HCT116 (cell line): Measurements from ENCODE around the gene BMAL1. TPM values are rescaled to one million over a fixed set of nuclear protein-coding genes. Genes with fewer than 3 reads are reported as not detected.

Experiments used
- ATAC-seq: fragments of 200-7000 bp; cut with Tn5 transposase; 2 replicates; pipeline ENCODE4 v1.9.1; 2020; ENCODE audit warnings: mild to moderate bottlenecking, moderate library complexity
- BruUV-seq: library from RNA; stranded (reverse); fragments of 400-500 nt; replicated peaks from 2 replicates; lab custom pipeline; 2021; lab: Mats Ljungman, UMichigan
- CTCF ChIA-PET: fragments of 300-600 bp; sonication (Branson Sonifier 250); formaldehyde crosslinking; loops from one replicate; lab custom pipeline; 2021; ENCODE audit warnings: antibody characterized with exemption; lab: Charles Lee
- POLR2A ChIA-PET: fragments of 300-600, 350-600 bp; sonication (Branson Sonifier 250); formaldehyde crosslinking; loops from one replicate; lab custom pipeline; 2021; ENCODE audit warnings: antibody characterized with exemption; lab: Charles Lee
- RAD21 ChIA-PET, 2 experiments: fragments of 300-600 bp; sonication (Branson Sonifier 250); formaldehyde crosslinking; loops; one replicate each; lab custom pipeline; 2023; ENCODE audit warnings: low total read pairs in 2 of 2; ENCODE audit not compliant: uncharacterized antibody in 2 of 2, unreplicated experiment in 2 of 2, low non-redundant PET in 1 of 2; lab: Charles Lee
- DNase-seq: peaks from one replicate; pipeline ENCODE4 v3.0.0-alpha.2; 2010; ENCODE audit warnings: low read depth, low spot score
- H2AFZ ChIP-seq: fragments of 200-600 bp; shearing (Covaris generic), sonication (generic); 2 replicates; pipeline ENCODE4 v1.6.1; 2017; ENCODE audit warnings: low read depth, mixed run types, mixed read lengths, antibody characterized with exemption, low read length; ENCODE audit not compliant: poor library complexity, severe bottlenecking
- H3K27ac ChIP-seq: 2 replicates; pipeline ENCODE4 v1.5.1; 2012; ENCODE audit warnings: low read depth, low read length
- H3K27me3 ChIP-seq: fragments of 200-600 bp; sonication (generic); 2 replicates; pipeline ENCODE4 v1.6.1; 2016; ENCODE audit warnings: mixed run types, low read length, mixed read lengths; ENCODE audit not compliant: insufficient read depth
- H3K36me3 ChIP-seq, 2 experiments: fragments of 200-500 bp in 1 of 2; fragments of 200-600 bp in 1 of 2; sonication (Bioruptor generic) in 1 of 2; sonication (generic) in 1 of 2; 2 replicates each; pipeline versions ENCODE4 v1.5.1 to v1.6.1; 2014 to 2016; ENCODE audit warnings: low read length in 2 of 2, inconsistent platforms in 1 of 2, mixed read lengths in 1 of 2, mixed run types in 1 of 2; ENCODE audit not compliant: insufficient read depth in 2 of 2, control insufficient read depth in 1 of 2
- H3K4me1 ChIP-seq, 2 experiments: fragments of 200-600 bp in 1 of 2; sonication (generic) in 1 of 2; 2 replicates each; pipeline versions ENCODE4 v1.5.1 to v1.6.1; 2012 to 2017; ENCODE audit warnings: low read length in 2 of 2, inconsistent platforms in 1 of 2, mild to moderate bottlenecking in 1 of 2, mixed read lengths in 1 of 2, mixed run types in 1 of 2, moderate library complexity in 1 of 2; ENCODE audit not compliant: insufficient read depth in 2 of 2, control insufficient read depth in 1 of 2
- H3K4me2 ChIP-seq: fragments of 200-600 bp; sonication (generic); 2 replicates; pipeline ENCODE4 v1.6.1; 2017; ENCODE audit warnings: mixed run types, low read length, mixed read lengths
- H3K4me3 ChIP-seq, 2 experiments: fragments of 200-600 bp in 1 of 2; sonication (generic) in 1 of 2; replicated peaks in 1 of 2; 2 replicates each; pipeline ENCODE4 v1.5.1; 2011 to 2016; ENCODE audit warnings: low read length in 2 of 2, control low read depth in 1 of 2, low read depth in 1 of 2, mild to moderate bottlenecking in 1 of 2, mixed read lengths in 1 of 2, mixed run types in 1 of 2
- H3K79me2 ChIP-seq: fragments of 200-600 bp; sonication (generic); 2 replicates; pipeline ENCODE4 v1.6.1; 2017; ENCODE audit warnings: mild to moderate bottlenecking, mixed run types, low read length, moderate library complexity, mixed read lengths; ENCODE audit not compliant: insufficient read depth
- H3K9ac ChIP-seq: fragments of 200-600 bp; sonication (generic); 2 replicates; pipeline ENCODE4 v1.6.1; 2016; ENCODE audit warnings: low read length, mixed read lengths
- H3K9me2 ChIP-seq: fragments of 200-600 bp; sonication (generic), shearing (Covaris generic); 2 replicates; pipeline ENCODE4 v1.6.1; 2017; ENCODE audit warnings: mixed run types, mild to moderate bottlenecking, moderate library complexity; ENCODE audit not compliant: insufficient read depth
- H3K9me3 ChIP-seq, 2 experiments: fragments of 200-500 bp in 1 of 2; fragments of 200-600 bp in 1 of 2; sonication (Bioruptor generic) in 1 of 2; sonication (generic) in 1 of 2; 2 replicates each; pipeline ENCODE4 v1.6.1; 2014 to 2017; ENCODE audit warnings: low read length in 2 of 2, mixed read lengths in 2 of 2, inconsistent platforms in 1 of 2, low read depth in 1 of 2, mild to moderate bottlenecking in 1 of 2, mixed run types in 1 of 2, moderate library complexity in 1 of 2; ENCODE audit not compliant: control insufficient read depth in 1 of 2, insufficient read depth in 1 of 2
- H4K20me1 ChIP-seq: fragments of 200-600 bp; sonication (generic), shearing (Covaris generic); 2 replicates; pipeline ENCODE4 v1.6.1; 2017; ENCODE audit warnings: mixed run types, mild to moderate bottlenecking, moderate library complexity; ENCODE audit not compliant: insufficient read depth
- POLR2A ChIP-seq: IDR thresholded peaks from 2 replicates; pipeline ENCODE4 v1.7.0; 2011; ENCODE audit warnings: borderline replicate concordance; ENCODE audit not compliant: insufficient read depth, insufficient read length; ENCODE audit errors: extremely low read depth
- POLR2AphosphoS5 ChIP-seq: IDR thresholded peaks from 2 replicates; pipeline ENCODE4 v1.6.1; 2011; ENCODE audit warnings: mild to moderate bottlenecking, low read depth, low read length, moderate library complexity
- RAD21 ChIP-seq: IDR thresholded peaks from 2 replicates; pipeline ENCODE4 v1.6.1; 2012; ENCODE audit warnings: low read depth, mild to moderate bottlenecking
- SRF ChIP-seq: IDR thresholded peaks from 2 replicates; pipeline ENCODE4 v1.6.1; 2012; ENCODE audit warnings: low read depth
- TCF7L2 ChIP-seq: IDR thresholded peaks from 2 replicates; pipeline ENCODE4 v1.7.0; 2011; ENCODE audit warnings: borderline replicate concordance, inconsistent platforms; ENCODE audit not compliant: insufficient read depth, insufficient read length; ENCODE audit errors: extremely low read depth
- ZFX ChIP-seq: fragments of 450-650 bp; IDR thresholded peaks from 2 replicates; pipeline ENCODE4 v1.6.1; 2017
- ZNF274 ChIP-seq: fragments of 200-500 bp; sonication (Bioruptor generic); IDR thresholded peaks from 2 replicates; pipeline ENCODE4 v1.6.1; 2014; ENCODE audit warnings: mild to moderate bottlenecking, low read depth, low read length, inconsistent platforms
- intact Hi-C: fragments of 100-400 bp; cut with micrococcal nuclease; formaldehyde crosslinking; loops from 2 replicates; pipeline ENCODE4 v1.10.0; 2022
- total RNA-seq: library from RNA; stranded (reverse); gene quantifications from one replicate; pipeline ENCODE4 v1.2.1, GENCODE V29; 2021; ENCODE audit not compliant: unreplicated experiment
- TF ChIP-seq, protein P1 (sequence below), 3 experiments: fragments of 200-600 bp in 1 of 3; sonication (generic) in 1 of 3; IDR thresholded peaks in 2 of 3; conservative IDR thresholded peaks in 1 of 3; 2 replicates each; pipeline ENCODE4 v1.5.1; 2012 to 2017; ENCODE audit warnings: low read depth in 2 of 3, low read length in 2 of 3, antibody characterized with exemption in 1 of 3, borderline replicate concordance in 1 of 3, control low read depth in 1 of 3, mild to moderate bottlenecking in 1 of 3, mixed read lengths in 1 of 3, mixed run types in 1 of 3, moderate library complexity in 1 of 3; ENCODE audit not compliant: insufficient read depth in 1 of 3
- TF ChIP-seq, protein P2 (sequence below): IDR thresholded peaks from 2 replicates; pipeline ENCODE4 v1.6.1; 2012; ENCODE audit warnings: low read depth

BMAL1 gene
- total RNA-seq, 1 experiment from 2014 or later = 17.6 TPM

DNA sequence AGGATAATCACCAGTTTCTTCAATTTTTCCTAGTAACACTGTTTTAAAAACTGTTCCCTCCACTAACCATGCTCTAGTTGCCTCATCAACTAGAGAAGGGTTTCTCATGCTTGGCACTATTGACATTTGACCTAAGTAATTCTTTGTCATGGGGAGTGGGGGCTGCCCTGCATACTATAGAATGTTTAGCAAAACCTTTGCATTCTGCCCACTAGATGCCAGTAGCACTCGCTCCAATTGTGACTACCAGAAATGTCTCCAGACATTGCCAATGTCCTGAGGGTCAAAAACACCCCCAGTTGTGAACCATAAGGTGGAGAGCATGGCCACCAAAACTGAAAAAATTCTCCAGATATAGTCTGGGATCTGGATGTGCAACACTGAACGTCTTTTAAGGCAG lies 27.6 kb upstream of the BMAL1 start:
- Histone ChIP-seq H2AFZ (no peak overlapping the region), H3K9me3 (no peaks in the 10 kb centered on the region), H3K9ac (no peak overlapping the region), H4K20me1 (no peaks in the 10 kb centered on the region), H3K9me2 (no peaks in the 10 kb centered on the region), H3K79me2 (no peaks in the 10 kb centered on the region), H3K27me3 (no peaks in the 10 kb centered on the region), H3K36me3 (no peaks in the 10 kb centered on the region), H3K4me2 (no peak overlapping the region), H3K27ac (no peak overlapping the region), H3K4me1 (no peaks in the 10 kb centered on the region), H3K4me3 (no peak overlapping the region)
- no peak for DNase-seq
- no TSS peak for BruUV-seq
- POLR2A ChIA-PET = interaction anchor here (1.1 kb wide), 1 partner anchor 11 kb away, joined by 5 read pairs; no protein-coding TSS in a partner anchor
- CTCF ChIA-PET = interaction anchor here (0.8 to 2.1 kb wide), 5 partner anchors 12 to 286 kb away, joined by 3 to 6 read pairs (median 3); no protein-coding TSS in a partner anchor
- TF ChIP-seq ZNF274 (no peak), ZFX (no peak), RAD21 (peak; percentile 56), TCF7L2 (no peak), POLR2AphosphoS5 (no peak), POLR2A (no peak), SRF (no peak)
- TF ChIP-seq, protein P1, sequence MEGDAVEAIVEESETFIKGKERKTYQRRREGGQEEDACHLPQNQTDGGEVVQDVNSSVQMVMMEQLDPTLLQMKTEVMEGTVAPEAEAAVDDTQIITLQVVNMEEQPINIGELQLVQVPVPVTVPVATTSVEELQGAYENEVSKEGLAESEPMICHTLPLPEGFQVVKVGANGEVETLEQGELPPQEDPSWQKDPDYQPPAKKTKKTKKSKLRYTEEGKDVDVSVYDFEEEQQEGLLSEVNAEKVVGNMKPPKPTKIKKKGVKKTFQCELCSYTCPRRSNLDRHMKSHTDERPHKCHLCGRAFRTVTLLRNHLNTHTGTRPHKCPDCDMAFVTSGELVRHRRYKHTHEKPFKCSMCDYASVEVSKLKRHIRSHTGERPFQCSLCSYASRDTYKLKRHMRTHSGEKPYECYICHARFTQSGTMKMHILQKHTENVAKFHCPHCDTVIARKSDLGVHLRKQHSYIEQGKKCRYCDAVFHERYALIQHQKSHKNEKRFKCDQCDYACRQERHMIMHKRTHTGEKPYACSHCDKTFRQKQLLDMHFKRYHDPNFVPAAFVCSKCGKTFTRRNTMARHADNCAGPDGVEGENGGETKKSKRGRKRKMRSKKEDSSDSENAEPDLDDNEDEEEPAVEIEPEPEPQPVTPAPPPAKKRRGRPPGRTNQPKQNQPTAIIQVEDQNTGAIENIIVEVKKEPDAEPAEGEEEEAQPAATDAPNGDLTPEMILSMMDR (IDR thresholded peaks at IDR 0.05 in 2 of 3, conservative IDR thresholded peaks at IDR 0.05 in 1 of 3; ENCODE audit: borderline replicate concordance in 1 of 3, insufficient read depth in 1 of 3, low read depth in 2 of 3, low read length in 2 of 3) = peak; percentile 13 to 45 (median 41); a peak in 3 of 6 replicates
- TF ChIP-seq, protein P2, sequence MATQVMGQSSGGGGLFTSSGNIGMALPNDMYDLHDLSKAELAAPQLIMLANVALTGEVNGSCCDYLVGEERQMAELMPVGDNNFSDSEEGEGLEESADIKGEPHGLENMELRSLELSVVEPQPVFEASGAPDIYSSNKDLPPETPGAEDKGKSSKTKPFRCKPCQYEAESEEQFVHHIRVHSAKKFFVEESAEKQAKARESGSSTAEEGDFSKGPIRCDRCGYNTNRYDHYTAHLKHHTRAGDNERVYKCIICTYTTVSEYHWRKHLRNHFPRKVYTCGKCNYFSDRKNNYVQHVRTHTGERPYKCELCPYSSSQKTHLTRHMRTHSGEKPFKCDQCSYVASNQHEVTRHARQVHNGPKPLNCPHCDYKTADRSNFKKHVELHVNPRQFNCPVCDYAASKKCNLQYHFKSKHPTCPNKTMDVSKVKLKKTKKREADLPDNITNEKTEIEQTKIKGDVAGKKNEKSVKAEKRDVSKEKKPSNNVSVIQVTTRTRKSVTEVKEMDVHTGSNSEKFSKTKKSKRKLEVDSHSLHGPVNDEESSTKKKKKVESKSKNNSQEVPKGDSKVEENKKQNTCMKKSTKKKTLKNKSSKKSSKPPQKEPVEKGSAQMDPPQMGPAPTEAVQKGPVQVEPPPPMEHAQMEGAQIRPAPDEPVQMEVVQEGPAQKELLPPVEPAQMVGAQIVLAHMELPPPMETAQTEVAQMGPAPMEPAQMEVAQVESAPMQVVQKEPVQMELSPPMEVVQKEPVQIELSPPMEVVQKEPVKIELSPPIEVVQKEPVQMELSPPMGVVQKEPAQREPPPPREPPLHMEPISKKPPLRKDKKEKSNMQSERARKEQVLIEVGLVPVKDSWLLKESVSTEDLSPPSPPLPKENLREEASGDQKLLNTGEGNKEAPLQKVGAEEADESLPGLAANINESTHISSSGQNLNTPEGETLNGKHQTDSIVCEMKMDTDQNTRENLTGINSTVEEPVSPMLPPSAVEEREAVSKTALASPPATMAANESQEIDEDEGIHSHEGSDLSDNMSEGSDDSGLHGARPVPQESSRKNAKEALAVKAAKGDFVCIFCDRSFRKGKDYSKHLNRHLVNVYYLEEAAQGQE = no peak
- RAD21 ChIA-PET = interaction anchor here in 1 of 2 experiments (0.8 kb wide), 1 partner anchor 39 kb away, joined by 3 read pairs; no protein-coding TSS in a partner anchor
- ATAC-seq = peak; percentile 72
- intact Hi-C loops = no loop called here
